Ishikawa (cell line): Measurements from ENCODE around the gene HERC2.

Experiments
- CEBPB ChIP-seq: IDR thresholded peaks from 2 replicates; pipeline ENCODE4 v1.6.1; 2012
- EP300 ChIP-seq: IDR thresholded peaks from 2 replicates; pipeline ENCODE4 v1.6.1; 2012; ENCODE audit warnings: borderline replicate concordance
- FOXM1 ChIP-seq: IDR thresholded peaks from 2 replicates; pipeline ENCODE4 v1.6.1; 2012; ENCODE audit warnings: low read depth, borderline replicate concordance
- NFIC ChIP-seq: IDR thresholded peaks from 2 replicates; pipeline ENCODE4 v1.6.1; 2012
- TF ChIP-seq, protein P1 (sequence below): IDR thresholded peaks from 2 replicates; pipeline ENCODE4 v1.6.1; 2012

DNA sequence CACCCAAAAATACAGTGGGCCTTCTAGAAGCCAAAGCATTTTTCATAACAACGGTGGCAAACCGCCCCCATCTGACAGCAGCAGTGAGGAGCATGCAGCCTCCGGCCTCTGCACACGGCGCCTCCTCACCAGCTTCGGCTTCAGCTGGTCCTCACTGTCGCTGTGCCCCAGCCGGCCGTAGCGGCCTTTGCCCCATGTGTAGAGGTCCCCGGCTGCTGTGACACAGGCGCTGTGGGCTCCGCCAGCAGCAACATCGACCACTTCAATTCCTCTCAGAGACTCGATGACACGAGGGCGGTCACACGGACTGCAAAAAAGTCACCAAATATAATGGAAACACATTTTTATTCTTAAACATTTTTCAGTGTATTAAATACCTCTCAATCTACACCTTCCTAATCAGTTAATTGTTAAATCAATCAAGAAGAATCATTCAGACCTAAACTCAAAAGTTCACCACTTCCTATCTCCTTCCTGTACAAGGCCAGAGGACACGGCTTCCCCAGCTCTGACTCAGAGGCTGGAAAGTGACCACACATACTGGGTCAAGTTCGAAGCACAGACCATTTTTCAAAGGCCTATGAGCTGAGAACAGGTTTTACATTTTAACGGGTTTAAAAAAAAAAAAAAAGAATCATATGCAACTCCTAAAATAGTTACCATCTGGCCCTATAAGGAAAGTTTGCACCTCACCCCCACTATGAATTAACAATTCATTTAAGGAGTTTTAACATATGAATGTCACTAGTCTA, 189.3 kb downstream of the HERC2 start:
- no peak for TF ChIP-seq EP300
- TF ChIP-seq, protein P1, sequence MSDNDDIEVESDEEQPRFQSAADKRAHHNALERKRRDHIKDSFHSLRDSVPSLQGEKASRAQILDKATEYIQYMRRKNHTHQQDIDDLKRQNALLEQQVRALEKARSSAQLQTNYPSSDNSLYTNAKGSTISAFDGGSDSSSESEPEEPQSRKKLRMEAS: no peak
- no peak for TF ChIP-seq NFIC
- TF ChIP-seq CEBPB: no peak
- no peak for TF ChIP-seq FOXM1
